NCI-H187 treated with DMSO at 0.1 percent for 48 hours (cell line): ENCODE measurements around the gene ACSF2.
A peak's percentile ranks its signal among the peaks of the same experiment; 100 is the strongest.
"Not testable (repeated sequence)": the region's sequence is repeated elsewhere in the genome, so short reads cannot be mapped to it uniquely, and the experiment has no call there.

Source experiments
- DNase-seq: peaks from one replicate; lab custom pipeline; 2025; lab: John Stamatoyannopoulos, UW

The ACSF2 gene, protein sequence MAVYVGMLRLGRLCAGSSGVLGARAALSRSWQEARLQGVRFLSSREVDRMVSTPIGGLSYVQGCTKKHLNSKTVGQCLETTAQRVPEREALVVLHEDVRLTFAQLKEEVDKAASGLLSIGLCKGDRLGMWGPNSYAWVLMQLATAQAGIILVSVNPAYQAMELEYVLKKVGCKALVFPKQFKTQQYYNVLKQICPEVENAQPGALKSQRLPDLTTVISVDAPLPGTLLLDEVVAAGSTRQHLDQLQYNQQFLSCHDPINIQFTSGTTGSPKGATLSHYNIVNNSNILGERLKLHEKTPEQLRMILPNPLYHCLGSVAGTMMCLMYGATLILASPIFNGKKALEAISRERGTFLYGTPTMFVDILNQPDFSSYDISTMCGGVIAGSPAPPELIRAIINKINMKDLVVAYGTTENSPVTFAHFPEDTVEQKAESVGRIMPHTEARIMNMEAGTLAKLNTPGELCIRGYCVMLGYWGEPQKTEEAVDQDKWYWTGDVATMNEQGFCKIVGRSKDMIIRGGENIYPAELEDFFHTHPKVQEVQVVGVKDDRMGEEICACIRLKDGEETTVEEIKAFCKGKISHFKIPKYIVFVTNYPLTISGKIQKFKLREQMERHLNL

GRCh38 chr17:50425682-50426471, at the start of gene ACSF2:
TSS of gene ACSF2 (plus strand) at chr17:50426218. CDS start at chr17:50426262, 44 bp downstream.
- DNase-seq, result no peak

GRCh38 chr17:50379351-50380132, 46.5 kb upstream of the ACSF2 start:
- no peak for DNase-seq

GRCh38 chr17:50380369-50381259, 45.4 kb upstream of the ACSF2 start:
- DNase-seq, result no peak

DNA sequence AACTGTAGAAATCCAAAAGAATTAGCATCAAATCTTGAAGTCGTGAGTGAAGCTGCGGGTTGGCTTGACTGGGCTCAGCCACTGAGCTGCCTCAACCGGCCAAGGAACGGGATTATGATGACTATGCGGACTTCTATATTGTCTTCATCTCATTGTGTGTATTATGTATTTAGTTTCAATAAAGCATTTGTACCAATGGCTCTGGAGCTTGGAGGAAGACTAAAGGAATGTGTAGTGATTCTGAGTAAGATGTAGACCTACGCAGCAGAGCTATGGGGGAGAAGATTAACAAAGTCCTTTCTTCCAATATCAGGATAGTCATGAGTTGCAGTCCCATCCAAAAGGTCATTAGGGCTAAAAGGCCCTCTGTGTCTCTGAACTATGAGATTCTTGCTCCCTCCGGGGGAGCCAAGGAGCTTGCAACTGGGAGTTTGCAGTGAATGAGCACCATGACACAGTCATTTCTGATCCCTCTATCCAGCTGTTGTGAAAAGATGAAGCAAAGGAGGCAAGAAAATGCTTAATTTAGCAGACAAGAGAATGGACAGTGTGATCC, 44.7 kb upstream of the ACSF2 start:
- DNase-seq, result no peak

DNA sequence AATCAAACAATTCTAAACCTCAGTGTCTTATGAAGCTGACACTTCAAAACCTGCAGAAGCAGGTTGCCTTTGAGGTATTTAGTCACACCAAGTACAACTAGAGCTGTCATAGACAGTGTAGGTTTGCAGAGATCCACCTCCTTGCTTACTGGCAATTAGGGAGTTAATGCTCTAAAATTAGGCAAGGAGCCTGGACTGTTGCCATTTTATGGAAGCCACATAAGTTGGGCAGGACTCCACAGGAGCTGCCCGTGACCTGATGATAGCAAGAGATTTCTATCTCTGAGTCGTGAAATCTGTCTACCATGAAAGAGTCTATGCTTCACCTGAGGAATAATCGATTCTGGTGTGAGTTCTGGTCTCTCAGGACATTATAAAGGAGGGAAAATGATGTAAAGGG, 44.1 kb upstream of the ACSF2 start:
- DNase-seq, result no peak

- DNase-seq, result no peak
Observed at GRCh38 chr17:50382931-50383330, 43.1 kb upstream of the ACSF2 start.

DNA sequence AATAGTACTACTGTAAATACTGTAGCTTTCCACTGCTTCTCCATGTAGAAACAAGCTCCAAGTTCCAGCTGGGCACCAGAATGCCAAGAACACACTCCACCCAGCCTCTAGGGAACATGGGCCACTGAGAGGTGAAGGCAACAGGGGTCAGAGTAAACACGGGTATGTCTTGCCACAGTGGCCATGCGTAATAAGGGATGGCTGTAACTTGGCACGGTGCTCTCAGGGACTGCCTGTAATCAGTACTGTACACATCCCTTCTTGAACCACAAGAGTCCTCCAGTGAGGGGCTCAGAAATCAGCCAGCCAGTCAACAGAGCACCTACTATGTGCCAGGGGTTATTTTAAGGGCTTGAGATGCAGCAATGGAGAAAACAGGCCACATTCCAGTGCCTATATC, 39.5 kb upstream of the ACSF2 start:
- DNase-seq, result no peak

GRCh38 chr17:50388728-50389127, 37.3 kb upstream of the ACSF2 start:
- no peak for DNase-seq

GRCh38 chr17:50389534-50389933, 36.5 kb upstream of the ACSF2 start:
- DNase-seq, result no peak

DNA sequence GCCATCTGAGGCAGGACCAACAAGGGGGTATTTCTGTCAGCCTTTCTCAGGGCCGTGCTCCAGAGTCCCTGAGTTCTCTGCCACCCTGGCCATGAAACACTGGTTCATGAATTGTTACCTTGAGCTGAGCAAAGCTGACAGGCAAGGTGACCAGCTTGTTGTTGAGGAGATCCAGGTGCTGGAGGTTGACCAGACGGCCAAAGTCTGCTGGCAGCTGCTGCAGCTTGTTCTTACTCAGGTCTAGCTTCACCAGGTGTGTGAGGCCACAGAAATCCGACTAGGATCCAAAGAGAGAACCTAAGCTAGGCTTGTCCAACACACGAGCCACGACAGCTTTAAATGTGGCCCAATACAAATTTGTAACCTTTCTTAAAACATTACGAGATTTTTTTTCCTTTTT, 33.4 kb upstream of the ACSF2 start:
- DNase-seq, result no peak

DNA sequence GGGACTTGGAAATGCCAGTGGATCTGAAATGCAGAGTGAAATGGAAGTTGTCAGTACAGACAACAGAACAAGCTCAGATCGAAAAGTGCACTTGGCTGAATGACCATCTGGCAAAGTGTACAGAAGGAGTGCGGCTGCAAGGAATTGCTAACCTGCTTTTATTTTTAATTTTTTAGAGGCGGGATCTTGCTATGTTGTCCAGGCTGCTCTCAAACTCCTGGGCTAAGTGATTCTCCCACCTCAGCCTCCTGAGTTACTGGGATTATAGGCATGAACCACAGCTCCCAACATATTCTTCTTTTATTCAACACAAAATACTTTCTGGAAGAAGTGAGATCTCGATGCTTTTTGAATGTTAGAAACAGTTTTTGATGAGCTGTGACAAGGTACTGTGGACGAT, 32.3 kb upstream of the ACSF2 start:
- no peak for DNase-seq

DNA sequence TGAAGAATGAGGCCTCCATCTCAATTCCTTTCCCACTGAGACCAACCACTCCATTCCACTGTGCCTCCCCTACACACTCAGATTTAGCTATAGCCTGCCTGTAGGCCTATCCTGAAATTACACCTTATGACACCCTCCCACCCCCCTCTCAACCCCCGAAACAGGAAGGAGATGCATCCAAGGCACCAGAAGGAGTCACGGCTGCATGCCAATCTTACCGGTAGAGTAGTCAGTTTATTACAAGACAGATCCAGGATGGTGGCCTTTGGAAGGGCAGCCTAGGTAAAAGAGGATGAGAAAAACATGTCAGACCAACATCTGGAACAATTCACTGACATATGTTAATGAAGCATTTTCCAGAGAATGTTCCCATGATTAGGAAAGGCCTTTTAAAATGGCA, 31.3 kb upstream of the ACSF2 start:
- no peak for DNase-seq

- DNase-seq, result no peak
Observed at GRCh38 chr17:50396261-50397110, 29.5 kb upstream of the ACSF2 start.

DNA sequence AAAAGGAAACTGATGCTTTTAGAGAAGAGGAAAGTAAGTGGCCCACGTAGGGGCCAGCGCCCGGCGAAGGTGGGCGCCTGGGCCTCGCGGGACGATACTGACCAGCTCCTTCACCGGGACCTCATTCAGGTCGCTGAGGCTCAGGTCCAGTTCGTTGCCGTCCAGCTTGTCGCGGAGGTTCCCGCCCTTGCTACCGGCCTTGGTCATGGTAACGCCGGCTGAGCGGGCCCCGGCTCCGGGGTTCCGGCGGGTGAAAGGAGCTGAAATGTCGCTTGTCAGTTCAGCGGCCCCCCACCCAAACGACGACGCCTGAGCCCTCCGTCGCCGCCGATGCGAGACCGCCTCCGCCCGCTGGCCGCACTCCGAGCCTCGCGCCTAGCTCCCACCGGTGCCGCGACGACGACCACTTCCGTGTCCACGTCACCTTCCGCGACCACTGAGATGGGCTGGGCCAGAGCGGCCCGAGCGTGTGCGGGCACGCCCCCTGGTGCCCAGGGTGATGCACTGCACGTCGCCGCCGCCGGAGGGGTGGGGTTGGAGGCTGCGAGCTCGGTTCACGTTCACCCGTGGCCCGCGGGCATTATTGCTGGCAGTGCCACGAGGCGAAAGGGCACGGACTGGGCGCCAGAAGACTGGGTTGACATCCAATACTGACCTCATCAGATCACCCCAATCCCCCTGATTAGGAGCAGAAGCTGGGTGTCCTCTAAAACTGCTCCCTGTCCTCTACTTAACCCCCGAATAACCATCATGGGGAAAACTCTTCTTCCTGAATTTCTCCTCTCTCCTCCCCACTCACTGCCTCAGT, 28.7 kb upstream of the ACSF2 start, which contains the start of gene LRRC59:
Gene LRRC59 (minus strand): TSS at position 413 of the 808 bp plus-strand sequence. CDS start 206 bp downstream, at position 207.
- DNase-seq, result peak; percentile 9

- no peak for DNase-seq
Observed at GRCh38 chr17:50397919-50398285, 28.1 kb upstream of the ACSF2 start.

DNA sequence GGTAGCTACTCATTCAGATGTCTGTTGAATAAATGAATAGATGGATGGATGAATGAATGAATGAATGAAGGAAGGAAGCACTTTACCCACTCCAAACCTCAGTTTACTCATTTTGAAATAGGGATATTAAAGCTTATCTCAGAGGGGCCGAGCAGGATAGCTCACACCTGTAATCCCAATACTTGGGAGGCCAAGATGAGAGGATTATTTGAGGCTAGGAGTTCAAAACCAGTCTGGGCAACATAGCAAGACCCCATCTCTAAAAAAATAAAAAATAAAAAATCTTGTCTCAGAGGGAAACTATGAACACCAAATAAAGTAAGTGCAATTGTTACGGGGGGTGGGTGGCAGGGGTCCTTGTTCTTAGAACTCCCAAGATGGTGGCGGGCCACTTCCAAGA, 27.3 kb upstream of the ACSF2 start:
- not testable (repeated sequence) for DNase-seq

- not testable (repeated sequence) for DNase-seq
Observed at GRCh38 chr17:50399591-50399990, 26.4 kb upstream of the ACSF2 start.

GRCh38 chr17:50405351-50405750, 20.7 kb upstream of the ACSF2 start:
- not testable (repeated sequence) for DNase-seq

GRCh38 chr17:50406578-50406977, 19.4 kb upstream of the ACSF2 start:
- DNase-seq, result no peak
